Liver (tissue), 3 donors: Measurements from ENCODE around the gene ZNF684.
"Not testable (repeated sequence)": the region's sequence is repeated elsewhere in the genome, so short reads cannot be mapped to it uniquely, and the experiment has no call there.

Experiments
- CTCF ChIP-seq: fragments of 150-350 bp; IDR thresholded peaks from 2 replicates; pipeline ENCODE4 v1.5.1; 2017; ENCODE audit warnings: improper control_type of control experiment, low read depth, low read length; ENCODE audit not compliant: missing input control
- EGR1 ChIP-seq, 2 donors: IDR thresholded peaks; 2 replicates each; pipeline ENCODE4 v1.6.1; 2016 to 2018; ENCODE audit warnings: antibody characterized with exemption in 2 of 2, low read depth in 2 of 2
- GABPA ChIP-seq, 2 donors: IDR thresholded peaks in 1 of 2; conservative IDR thresholded peaks in 1 of 2; 2 replicates each; pipeline ENCODE4 v1.6.1; 2016; ENCODE audit warnings: antibody characterized with exemption in 2 of 2, mild to moderate bottlenecking in 1 of 2, moderate library complexity in 1 of 2
- RAD21 ChIP-seq, 2 donors: IDR thresholded peaks; 2 replicates each; pipeline ENCODE4 v1.6.1; 2016; ENCODE audit warnings: antibody characterized with exemption in 2 of 2, mild to moderate bottlenecking in 2 of 2
- TAF1 ChIP-seq: conservative IDR thresholded peaks from 2 replicates; pipeline ENCODE4 v1.6.1; 2016; ENCODE audit warnings: antibody characterized with exemption, mild to moderate bottlenecking
- YY1 ChIP-seq: IDR thresholded peaks from 2 replicates; pipeline ENCODE4 v1.6.1; 2016; ENCODE audit warnings: antibody characterized with exemption, mild to moderate bottlenecking
- donor health status: healthy.
- donor health status: healthy.

GRCh38 chr1:40574805-40575204 lies 43.4 kb downstream of the ZNF684 start:
- TF ChIP-seq TAF1; CTCF; YY1; RAD21 (IDR thresholded peaks at IDR 0.05); GABPA (IDR thresholded peaks at IDR 0.05 in 1 of 2, conservative IDR thresholded peaks at IDR 0.05 in 1 of 2); EGR1 (IDR thresholded peaks at IDR 0.05; ENCODE audit: low read depth in 2 of 2): not testable (repeated sequence)
